Breast epithelium (tissue), 3 donors: ENCODE results near the gene SDF2.

Experiments
- CTCF ChIP-seq, 3 donors: fragments of 450-650 bp; IDR thresholded peaks; one replicate each; pipeline ENCODE4 v1.5.1; 2016 to 2017; ENCODE audit warnings: antibody characterized with exemption in 3 of 3, mild to moderate bottlenecking in 3 of 3, moderate library complexity in 3 of 3
- POLR2A ChIP-seq: fragments of 450-650 bp; IDR thresholded peaks from one replicate; pipeline ENCODE4 v1.6.1; 2016; ENCODE audit warnings: antibody characterized with exemption, mild to moderate bottlenecking, moderate library complexity

DNA sequence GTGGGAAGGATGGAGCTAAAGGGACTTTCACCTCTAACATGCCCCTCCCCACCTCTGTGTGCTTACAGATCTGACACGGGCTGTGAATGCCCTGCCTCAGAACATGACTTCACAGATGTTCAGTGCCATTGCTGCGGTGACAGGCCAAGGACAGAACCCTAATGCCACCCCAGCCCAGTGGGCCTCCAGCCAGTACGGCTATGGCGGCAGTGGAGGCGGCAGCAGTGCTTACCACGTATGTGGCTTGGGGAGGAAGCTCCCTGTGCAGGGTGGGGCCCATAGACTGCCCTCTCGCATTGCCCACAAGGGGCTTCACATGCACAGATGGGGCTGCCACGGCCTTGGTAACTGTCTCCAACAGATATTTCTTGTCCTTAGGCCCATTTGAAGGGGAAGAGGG lies 38.6 kb upstream of the SDF2 start:
- no peak for TF ChIP-seq POLR2A
- TF ChIP-seq CTCF (IDR thresholded peaks at IDR 0.05): no peak
